ENCODE measurements around the gene HCFC1.

The HCFC1 gene
- 21.2 to 197 (median 60.5) reads per million in 18 experiments for total RNA-seq

- peak; percentile 86 to 91 for DNase-seq
Observed at GRCh38 chrX:153971450-153972367, at the start of gene HCFC1. Gene HCFC1, minus strand, starts transcription at chrX:153971818. Its CDS starts 978 bp downstream, at chrX:153970840.

- peak; percentile 21 to 53 for DNase-seq
Observed at GRCh38 chrX:154021131-154021611, 49.6 kb upstream of the HCFC1 start.

- peak; percentile 71 to 73 for DNase-seq
Observed at GRCh38 chrX:154020536-154021115, 49.0 kb upstream of the HCFC1 start.

- peak; percentile 63 to 82 for DNase-seq
Observed at GRCh38 chrX:154019633-154020528, 48.3 kb upstream of the HCFC1 start, which contains the start of gene IRAK1. Gene IRAK1, minus strand, starts transcription at chrX:154019902. Its CDS starts 90 bp downstream, at chrX:154019812.

- DNase-seq: no peak
Observed at GRCh38 chrX:154019061-154019621, 47.5 kb upstream of the HCFC1 start.

- DNase-seq: no peak
Observed at GRCh38 chrX:154018518-154019060, 47.0 kb upstream of the HCFC1 start.

GRCh38 chrX:154017766-154018517 is 46.3 kb upstream of the HCFC1 start:
- DNase-seq: no peak

GRCh38 chrX:154016366-154017076 is 44.9 kb upstream of the HCFC1 start:
- no peak for DNase-seq

GRCh38 chrX:154015581-154016264 is 44.1 kb upstream of the HCFC1 start:
- no peak for DNase-seq

- DNase-seq: no peak
Observed at GRCh38 chrX:154014429-154015380, 43.1 kb upstream of the HCFC1 start.

- peak; percentile 19 to 29 for DNase-seq
Observed at GRCh38 chrX:154013614-154014360, 42.2 kb upstream of the HCFC1 start.

GRCh38 chrX:154013001-154013421 is 41.4 kb upstream of the HCFC1 start:
- no peak for DNase-seq

GRCh38 chrX:154012336-154012991 is 40.8 kb upstream of the HCFC1 start:
- DNase-seq: no peak

- DNase-seq: no peak
Observed at GRCh38 chrX:154011376-154012335, 40.0 kb upstream of the HCFC1 start.

GRCh38 chrX:154010330-154011087 is 38.9 kb upstream of the HCFC1 start:
- DNase-seq: peak; percentile 68 to 75

Measured in inflammatory macrophage (primary cell).